Esophagus squamous epithelium (tissue), 5 donors: ENCODE measurements around the gene SMAD3. TPM values are rescaled to one million over a fixed set of nuclear protein-coding genes. Genes with fewer than 3 reads are reported as not detected.
"Not testable (repeated sequence)": the region's sequence is repeated elsewhere in the genome, so short reads cannot be mapped to it uniquely, and the experiment has no call there.

ENCODE experiments used
- DNase-seq: peaks from one replicate; lab custom pipeline; 2025; lab: John Stamatoyannopoulos, UW
- H3K27ac ChIP-seq, 4 donors: fragments of 200-600 bp; sonication (generic); one replicate each; pipeline ENCODE4 v1.5.1; 2016 to 2019; ENCODE audit warnings: mild to moderate bottlenecking in 1 of 4
- H3K27me3 ChIP-seq, 4 donors: fragments of 200-600 bp; sonication (generic); 1 replicate in 3 of 4; 2 replicates in 1 of 4; pipeline versions ENCODE4 v1.5.1 to v1.6.0; 2017 to 2021; ENCODE audit warnings: antibody characterized with exemption in 1 of 4
- H3K36me3 ChIP-seq, 3 donors: fragments of 200-600 bp; sonication (generic); one replicate each; pipeline ENCODE4 v1.5.1; 2016 to 2019
- H3K4me1 ChIP-seq, 3 donors: fragments of 200-600 bp; sonication (generic); one replicate each; pipeline ENCODE4 v1.5.1; 2017 to 2019
- H3K4me3 ChIP-seq, 4 donors: fragments of 200-600 bp; sonication (generic); 1 replicate in 3 of 4; 2 replicates in 1 of 4; pipeline ENCODE4 v1.5.1; 2016 to 2019; ENCODE audit warnings: mild to moderate bottlenecking in 2 of 4, moderate library complexity in 1 of 4
- H3K9me3 ChIP-seq, 3 donors: fragments of 200-600 bp; sonication (generic); one replicate each; pipeline ENCODE4 v1.5.1; 2016 to 2019
- CTCF ChIP-seq, 6 experiments: fragments of 450-650 bp in 4 of 6; fragments of 200-600 bp in 2 of 6; sonication (generic) in 2 of 6; IDR thresholded peaks; one replicate each; pipeline ENCODE4 v1.5.1; 2016 to 2019; ENCODE audit warnings: antibody characterized with exemption in 6 of 6, mild to moderate bottlenecking in 4 of 6, moderate library complexity in 4 of 6
- POLR2A ChIP-seq, 4 donors: fragments of 450-650 bp; IDR thresholded peaks; one replicate each; pipeline ENCODE4 v1.6.1; 2017; ENCODE audit warnings: antibody characterized with exemption in 4 of 4, mild to moderate bottlenecking in 4 of 4, moderate library complexity in 3 of 4
- WGBS, 2 donors: methylation state at CpG; one replicate each; pipeline ENCODE4 v1.1.5; 2018; 5-methylcytosine and 5-hydroxymethylcytosine counted together
- intact Hi-C: fragments of 100-400 bp; cut with DNase I; formaldehyde crosslinking; loops from one replicate; pipeline ENCODE4 v1.15.0; 2022
- total RNA-seq, 4 donors: library from RNA; depleted of rRNA; stranded (reverse); fragments of >200 nt; gene quantifications; one replicate each; pipeline ENCODE4 v1.1.0, GENCODE V29; 2016
- donor health status: DM: yes; HTN: yes; CAD: no.

The SMAD3 gene
- total RNA-seq, 4 donors from 2014 or later: 70.8 to 134 (median 105) TPM

GRCh38 chr15:67019884-67020520 is 45.4 kb upstream of the SMAD3 start:
- no peak for TF ChIP-seq CTCF (IDR thresholded peaks at IDR 0.05)
- TF ChIP-seq POLR2A (IDR thresholded peaks at IDR 0.05): no peak
- H3K4me3 ChIP-seq: no peak overlapping the region
- peaks cover 19 to 31% (median 20%) of the 10 kb centered on the region in 3 donors for H3K4me1 ChIP-seq
- H3K27me3 ChIP-seq: no peaks in the 10 kb centered on the region
- 57 to 70% methylated on average over 5 of the region's 5 CpGs for WGBS, 2 donors
- no peaks in the 10 kb centered on the region for H3K36me3 ChIP-seq
- H3K9me3 ChIP-seq: no peaks in the 10 kb centered on the region
- no peak overlapping the region for H3K27ac ChIP-seq
- DNase-seq: no peak
- intact Hi-C loops: no loop called here

GRCh38 chr15:67020668-67021067 is 44.7 kb upstream of the SMAD3 start:
- H3K27ac ChIP-seq, H3K9me3 ChIP-seq, H3K4me3 ChIP-seq, H3K36me3 ChIP-seq, intact Hi-C loops, DNase-seq, H3K27me3 ChIP-seq: not testable (repeated sequence)
- H3K4me1 ChIP-seq: peaks cover 23 to 38% (median 26%) of the 10 kb centered on the region in 3 donors
- WGBS, 2 donors: 43% methylated on average over 1 of the region's 2 CpGs; no CpG with 5 or more reads in 1 of the 2 donors

GRCh38 chr15:67021455-67021854 is 43.9 kb upstream of the SMAD3 start:
- H3K36me3 ChIP-seq: no peaks in the 10 kb centered on the region
- TF ChIP-seq POLR2A (IDR thresholded peaks at IDR 0.05) (no peak), CTCF (IDR thresholded peaks at IDR 0.05) (no peak)
- no peaks in the 10 kb centered on the region for H3K9me3 ChIP-seq
- no peak overlapping the region for H3K27ac ChIP-seq
- no peak overlapping the region for H3K4me3 ChIP-seq
- H3K4me1 ChIP-seq: peaks cover 25 to 45% (median 34%) of the 10 kb centered on the region in 3 donors
- H3K27me3 ChIP-seq: no peaks in the 10 kb centered on the region
- no peak for DNase-seq
- intact Hi-C loops: no loop called here

GRCh38 chr15:67022587-67023105 is 42.8 kb upstream of the SMAD3 start:
- H3K27me3 ChIP-seq: no peaks in the 10 kb centered on the region
- no peak for TF ChIP-seq CTCF (IDR thresholded peaks at IDR 0.05)
- TF ChIP-seq POLR2A (IDR thresholded peaks at IDR 0.05): no peak
- DNase-seq: no peak
- intact Hi-C loops: no loop called here
- H3K4me3 ChIP-seq: no peak overlapping the region
- H3K36me3 ChIP-seq: no peaks in the 10 kb centered on the region
- H3K27ac ChIP-seq: no peak overlapping the region
- peaks cover 25 to 53% (median 38%) of the 10 kb centered on the region in 3 donors for H3K4me1 ChIP-seq
- no peaks in the 10 kb centered on the region for H3K9me3 ChIP-seq

DNA sequence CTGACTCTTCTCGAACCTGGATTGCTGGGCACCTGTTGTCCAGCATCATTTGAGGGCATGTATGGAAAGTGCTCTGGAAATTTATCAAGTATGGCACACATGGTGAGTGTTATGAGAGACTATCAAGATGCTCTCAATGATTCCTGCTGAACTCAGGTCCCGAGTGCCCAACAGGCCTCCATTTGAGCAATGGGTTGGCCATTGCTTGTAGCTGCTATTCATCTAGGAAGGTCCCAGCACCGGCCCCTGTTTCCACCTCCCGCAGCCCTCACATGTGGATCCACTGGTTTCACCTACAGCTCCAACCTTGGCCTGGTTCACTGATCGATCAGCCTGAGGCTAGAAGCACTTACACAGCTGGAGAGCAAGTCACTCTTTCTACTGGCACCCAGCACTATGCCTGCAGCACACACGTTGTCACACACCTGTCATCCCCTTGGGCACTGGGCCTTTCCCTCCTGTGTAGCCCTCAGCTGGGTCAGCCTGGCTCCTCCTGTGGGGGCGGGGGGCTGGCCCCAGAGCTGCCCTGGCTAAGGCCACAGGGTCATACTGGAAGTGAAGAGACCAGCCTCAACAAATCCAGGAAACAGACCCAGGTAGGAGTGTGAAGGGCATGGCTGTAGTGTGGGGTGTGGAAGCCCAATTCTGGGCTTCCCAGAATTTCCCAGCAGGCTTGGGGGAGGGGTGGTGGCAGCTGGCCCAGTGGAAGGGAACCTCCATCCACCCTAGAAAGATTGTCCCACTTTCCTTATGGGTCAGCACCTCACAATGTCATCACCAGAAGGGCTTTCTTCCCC is 41.7 kb upstream of the SMAD3 start:
- intact Hi-C loops: no loop called here
- DNase-seq: no peak

More for the DNA sequence above, 41.7 kb upstream of the SMAD3 start:
- Histone ChIP-seq H3K9me3 (no peaks in the 10 kb centered on the region), H3K4me1 (peaks cover 25 to 53% (median 40%) of the 10 kb centered on the region in 3 donors), H3K27me3 (no peaks in the 10 kb centered on the region), H3K27ac (peak overlapping the region; percentile 72 to 83 (median 78)), H3K36me3 (no peaks in the 10 kb centered on the region), H3K4me3 (no peak overlapping the region)
- 52 to 62% methylated on average over 3 to 6 of the region's 7 CpGs for WGBS, 2 donors
- no peak for TF ChIP-seq CTCF (IDR thresholded peaks at IDR 0.05)
- no peak for TF ChIP-seq POLR2A (IDR thresholded peaks at IDR 0.05)
